LNCaP clone FGC (cell line): ENCODE data around the gene CPED1.

Source experiments
- DNase-seq: peaks from one replicate; pipeline ENCODE4 v3.0.0-alpha.2; 2011; ENCODE audit warnings: low read depth
- H3K4me3 ChIP-seq: 2 replicates; pipeline ENCODE4 v1.5.1; 2011; ENCODE audit warnings: mild to moderate bottlenecking, low read depth, low read length, control low read depth
- TF ChIP-seq, protein P1 (sequence below): IDR thresholded peaks from 2 replicates; pipeline ENCODE4 v1.5.1; 2012; ENCODE audit warnings: mild to moderate bottlenecking; ENCODE audit not compliant: control insufficient read depth, insufficient read depth; ENCODE audit errors: extremely low read depth

CPED1 gene

DNA sequence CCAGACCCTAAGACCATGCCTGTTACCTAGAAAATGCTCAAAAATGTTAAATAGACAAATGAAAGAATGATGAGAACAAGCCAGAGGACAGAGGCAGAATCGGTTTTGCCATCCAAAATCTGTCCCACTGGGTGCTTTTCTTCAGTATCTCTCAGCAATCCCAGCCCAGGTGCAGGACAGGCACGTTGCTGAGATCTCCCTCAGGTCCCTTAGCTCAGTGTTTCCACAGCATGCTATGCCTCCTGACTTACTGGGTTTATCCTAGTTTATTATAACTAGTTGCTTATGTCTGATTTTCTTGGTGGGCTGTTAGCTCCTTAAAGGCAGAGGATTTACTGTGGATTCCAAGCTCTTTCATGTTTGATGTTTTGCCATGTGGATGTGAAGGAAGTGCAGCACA, 20.3 kb downstream of the CPED1 start:
- no peak overlapping the region for H3K4me3 ChIP-seq
- no peak for DNase-seq
- TF ChIP-seq, protein P1, sequence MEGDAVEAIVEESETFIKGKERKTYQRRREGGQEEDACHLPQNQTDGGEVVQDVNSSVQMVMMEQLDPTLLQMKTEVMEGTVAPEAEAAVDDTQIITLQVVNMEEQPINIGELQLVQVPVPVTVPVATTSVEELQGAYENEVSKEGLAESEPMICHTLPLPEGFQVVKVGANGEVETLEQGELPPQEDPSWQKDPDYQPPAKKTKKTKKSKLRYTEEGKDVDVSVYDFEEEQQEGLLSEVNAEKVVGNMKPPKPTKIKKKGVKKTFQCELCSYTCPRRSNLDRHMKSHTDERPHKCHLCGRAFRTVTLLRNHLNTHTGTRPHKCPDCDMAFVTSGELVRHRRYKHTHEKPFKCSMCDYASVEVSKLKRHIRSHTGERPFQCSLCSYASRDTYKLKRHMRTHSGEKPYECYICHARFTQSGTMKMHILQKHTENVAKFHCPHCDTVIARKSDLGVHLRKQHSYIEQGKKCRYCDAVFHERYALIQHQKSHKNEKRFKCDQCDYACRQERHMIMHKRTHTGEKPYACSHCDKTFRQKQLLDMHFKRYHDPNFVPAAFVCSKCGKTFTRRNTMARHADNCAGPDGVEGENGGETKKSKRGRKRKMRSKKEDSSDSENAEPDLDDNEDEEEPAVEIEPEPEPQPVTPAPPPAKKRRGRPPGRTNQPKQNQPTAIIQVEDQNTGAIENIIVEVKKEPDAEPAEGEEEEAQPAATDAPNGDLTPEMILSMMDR, result no peak

DNA sequence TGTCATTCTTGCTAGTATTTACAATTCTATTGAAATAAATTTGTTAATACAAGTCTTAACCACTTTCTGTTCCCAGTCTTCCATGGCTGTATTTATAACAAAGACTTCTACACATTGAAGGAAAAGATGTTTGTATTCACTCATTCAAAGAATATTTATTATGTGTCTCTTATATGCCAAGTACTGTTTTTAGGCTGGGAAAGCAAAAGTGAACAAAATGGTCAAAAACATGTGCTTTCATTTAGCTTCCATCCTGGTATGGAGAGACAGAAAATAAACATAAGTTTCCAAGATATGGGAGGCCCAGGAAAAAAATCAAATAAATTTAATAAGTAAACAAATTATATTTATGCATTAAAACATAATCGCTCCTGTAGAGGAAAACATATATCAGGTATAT, 22.9 kb downstream of the CPED1 start:
- TF ChIP-seq, protein P1, result no peak
- H3K4me3 ChIP-seq, result no peak overlapping the region
- no peak for DNase-seq

DNA sequence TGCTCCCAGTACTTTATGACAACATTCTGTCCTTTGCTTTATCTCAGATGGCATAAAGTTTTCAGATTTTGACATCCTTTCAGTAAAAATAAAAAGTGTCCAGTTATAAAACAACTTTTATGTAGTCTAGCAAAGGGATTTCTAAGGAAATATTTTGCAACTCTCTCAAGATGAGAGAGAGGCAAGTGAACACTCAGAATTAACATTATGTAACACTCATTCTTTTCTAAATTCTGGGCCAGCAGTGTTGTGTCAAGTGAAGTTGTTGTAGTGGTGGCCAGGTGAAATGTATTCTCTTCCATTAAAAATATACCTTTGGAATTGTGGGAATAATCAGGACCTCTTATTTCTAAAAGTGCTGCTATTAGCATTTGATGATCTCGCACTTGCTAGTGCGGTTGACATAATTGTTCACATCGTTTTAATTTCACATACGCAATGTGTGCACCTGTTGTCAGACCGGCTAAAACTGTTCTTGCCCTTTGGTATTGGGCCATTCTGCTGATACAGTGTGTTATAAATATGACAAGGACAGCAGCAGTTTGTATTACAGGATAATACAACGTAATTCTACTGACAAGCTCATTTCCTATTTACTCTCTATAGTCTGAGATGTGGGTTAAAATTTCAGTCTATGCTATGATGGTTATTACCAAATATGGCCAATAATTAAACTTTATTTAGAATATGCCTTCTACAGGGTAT, 23.8 kb downstream of the CPED1 start:
- TF ChIP-seq, protein P1, result no peak
- no peak for DNase-seq
- H3K4me3 ChIP-seq, result no peak overlapping the region

DNA sequence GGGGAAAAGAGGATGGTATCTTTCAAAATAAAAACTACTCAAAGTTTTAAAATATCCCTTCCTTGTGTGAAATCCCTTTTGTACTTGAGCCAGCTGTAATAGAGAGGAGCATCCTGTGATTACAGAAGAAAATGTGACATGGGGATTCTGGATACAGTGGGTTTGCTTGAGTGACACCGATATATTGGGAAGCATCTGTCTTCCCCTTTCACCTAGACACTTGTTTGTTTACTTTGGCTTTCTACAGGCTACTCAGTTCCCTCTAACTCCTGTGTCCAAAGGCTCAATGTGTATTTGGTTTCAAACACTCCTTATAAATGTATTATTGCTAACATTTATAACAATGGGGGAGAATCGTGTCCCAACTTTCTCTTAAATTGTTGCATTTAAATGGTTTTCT, 24.4 kb downstream of the CPED1 start:
- no peak overlapping the region for H3K4me3 ChIP-seq
- TF ChIP-seq, protein P1, result no peak
- no peak for DNase-seq

DNA sequence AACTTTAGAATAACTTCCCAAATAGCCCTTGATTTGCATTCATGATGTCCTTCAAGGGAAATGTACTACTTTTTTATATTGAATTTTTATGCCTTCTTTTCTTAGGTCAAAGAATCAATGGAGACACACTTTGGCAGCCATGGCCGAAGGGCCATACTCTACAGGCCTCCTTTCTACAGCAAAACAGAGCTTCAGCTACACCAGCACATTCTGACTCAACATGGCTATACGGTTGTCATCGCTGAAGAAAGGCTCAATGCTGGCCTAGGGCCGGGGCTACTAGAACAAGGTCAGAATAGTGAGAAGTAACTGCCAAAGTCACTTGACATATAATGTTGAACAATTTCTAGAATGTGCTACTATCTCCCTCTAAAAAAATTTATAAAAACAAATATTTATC, 27.0 kb downstream of the CPED1 start:
- DNase-seq, result no peak
- TF ChIP-seq, protein P1, result no peak
- no peak overlapping the region for H3K4me3 ChIP-seq

DNA sequence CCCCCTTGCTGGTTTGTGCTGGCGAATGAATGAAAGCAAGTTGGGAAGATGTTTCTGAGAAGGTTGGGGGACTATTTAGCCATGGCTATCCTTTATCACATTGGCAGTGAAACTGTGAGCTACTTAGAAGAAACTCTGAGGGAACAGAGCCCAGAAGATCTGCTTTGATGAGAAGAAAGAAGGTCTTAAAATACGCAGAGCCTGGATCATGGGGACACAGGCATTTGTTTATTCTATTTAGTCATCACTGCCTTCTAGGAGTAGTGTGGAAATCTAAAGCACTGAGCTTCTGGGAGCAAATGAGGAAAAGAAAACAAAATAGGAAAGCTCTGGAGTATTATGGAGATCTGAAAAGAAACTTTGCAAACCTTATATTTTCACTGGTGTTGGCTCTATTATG, 28.5 kb downstream of the CPED1 start:
- H3K4me3 ChIP-seq, result no peak overlapping the region
- TF ChIP-seq, protein P1, result no peak
- no peak for DNase-seq

DNA sequence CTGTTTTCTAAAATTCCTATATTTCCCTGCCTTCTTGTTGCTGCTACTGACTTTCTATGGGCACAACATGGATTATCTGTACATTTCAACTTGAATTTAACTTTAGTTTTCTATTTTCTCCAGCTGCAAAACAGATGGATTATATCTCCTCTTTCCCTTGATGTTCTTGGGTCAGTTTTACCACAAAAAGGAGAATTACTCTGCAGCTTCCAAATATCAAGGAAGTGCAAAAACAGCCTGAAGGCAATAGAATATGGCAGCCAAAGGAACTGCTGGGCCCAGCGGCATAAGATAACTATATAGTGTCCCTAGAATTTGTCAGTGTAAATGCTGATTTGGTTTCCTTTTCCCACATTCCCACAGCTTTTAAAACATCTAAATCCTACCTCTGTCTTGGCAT, 29.1 kb downstream of the CPED1 start:
- DNase-seq, result no peak
- TF ChIP-seq, protein P1, result no peak
- H3K4me3 ChIP-seq, result no peak overlapping the region
